Measurements from ENCODE around the gene KLF5. TPM values are rescaled to one million over a fixed set of nuclear protein-coding genes. Genes with fewer than 3 reads are reported as not detected.

The KLF5 gene
- total RNA-seq, 1 experiment from 2014 or later = 2.2 TPM

GRCh38 chr13:73082471-73082870 is 23.7 kb downstream of the KLF5 start:
- no peak overlapping the region for H4K91ac ChIP-seq (ENCODE audit: insufficient read length, low read depth, low read length)
- no peaks in the 10 kb centered on the region for H3K9me3 ChIP-seq (ENCODE audit: control insufficient read depth, low read depth, low read length)

More at GRCh38 chr13:73082471-73082870, 23.7 kb downstream of the KLF5 start:
- Histone ChIP-seq H2BK12ac (ENCODE audit: insufficient read length, low read depth, low read length) (no peak overlapping the region), H3K79me2 (ENCODE audit: insufficient read depth, low read length) (no peaks in the 10 kb centered on the region), H2AK5ac (ENCODE audit: insufficient read length, low read length) (no peak overlapping the region), H3K18ac (ENCODE audit: insufficient read length, low read depth, low read length) (no peak overlapping the region), H3K9ac (ENCODE audit: extremely low read depth, insufficient read length, low read length) (no peak overlapping the region), H3K4me1 (ENCODE audit: insufficient read depth, low read length) (no peaks in the 10 kb centered on the region), H3K23me2 (ENCODE audit: insufficient read length, low read depth, low read length, poor library complexity, severe bottlenecking) (no peaks in the 10 kb centered on the region), H3K56ac (ENCODE audit: insufficient read length, low read depth, low read length) (no peak overlapping the region), H4K5ac (ENCODE audit: insufficient read length, low read depth, low read length) (no peak overlapping the region), H3K4me2 (ENCODE audit: insufficient read depth, insufficient read length, low read length) (no peak overlapping the region), H3K14ac (ENCODE audit: insufficient read depth, low read length) (no peak overlapping the region), H4K8ac (replicated peaks; ENCODE audit: insufficient read length, low read depth, low read length) (no peak overlapping the region), H3K27me3 (ENCODE audit: insufficient read depth, low read length) (no peaks in the 10 kb centered on the region), H3K23ac (ENCODE audit: insufficient read length, low read depth, low read length) (no peak overlapping the region), H2AFZ (ENCODE audit: low read length) (no peak overlapping the region), H3K79me1 (ENCODE audit: insufficient read depth, low read depth, low read length, poor library complexity, severe bottlenecking) (no peaks in the 10 kb centered on the region), H2BK20ac (ENCODE audit: low read depth, low read length, poor library complexity, severe bottlenecking) (no peak overlapping the region), H3K4ac (ENCODE audit: low read depth, low read length) (no peak overlapping the region), H2BK15ac (ENCODE audit: low read depth, low read length) (no peak overlapping the region), H3K27ac (ENCODE audit: insufficient read length, low read depth, low read length) (no peak overlapping the region), H2BK120ac (ENCODE audit: low read depth, low read length, poor library complexity, severe bottlenecking) (no peak overlapping the region), H4K20me1 (ENCODE audit: control insufficient read depth, insufficient read depth, insufficient read length) (no peaks in the 10 kb centered on the region), H3T11ph (ENCODE audit: low read length) (no peak overlapping the region), H2BK5ac (ENCODE audit: insufficient read length, low read length) (no peak overlapping the region)
- Mint-ChIP-seq H3K27ac (no peak overlapping the region; a peak in 1 of 7 replicates), H3K36me3 (ENCODE audit: insufficient read depth in 1 of 3, low read depth in 3 of 3) (peaks cover 0 to 5% (median 1%) of the 10 kb centered on the region in 3 experiments; a peak in 3 of 7 replicates), H3K9me3 (peaks cover 4% of the 10 kb centered on the region in 2 experiments), H3K4me1 (peaks cover 2 to 7% of the 10 kb centered on the region in 2 experiments; a peak in 3 of 4 replicates), H3K27me3 (ENCODE audit: low read depth) (peaks cover 3% of the 10 kb centered on the region; the same call in 1 of the 2 replicates), H3K4me3 (no peak overlapping the region)
- WGBS (ENCODE audit: extremely low coverage, insufficient read length, low lambda C conversion rate) = no CpG with 5 or more reads among the region's 5 CpGs
- TF ChIP-seq, protein P1, sequence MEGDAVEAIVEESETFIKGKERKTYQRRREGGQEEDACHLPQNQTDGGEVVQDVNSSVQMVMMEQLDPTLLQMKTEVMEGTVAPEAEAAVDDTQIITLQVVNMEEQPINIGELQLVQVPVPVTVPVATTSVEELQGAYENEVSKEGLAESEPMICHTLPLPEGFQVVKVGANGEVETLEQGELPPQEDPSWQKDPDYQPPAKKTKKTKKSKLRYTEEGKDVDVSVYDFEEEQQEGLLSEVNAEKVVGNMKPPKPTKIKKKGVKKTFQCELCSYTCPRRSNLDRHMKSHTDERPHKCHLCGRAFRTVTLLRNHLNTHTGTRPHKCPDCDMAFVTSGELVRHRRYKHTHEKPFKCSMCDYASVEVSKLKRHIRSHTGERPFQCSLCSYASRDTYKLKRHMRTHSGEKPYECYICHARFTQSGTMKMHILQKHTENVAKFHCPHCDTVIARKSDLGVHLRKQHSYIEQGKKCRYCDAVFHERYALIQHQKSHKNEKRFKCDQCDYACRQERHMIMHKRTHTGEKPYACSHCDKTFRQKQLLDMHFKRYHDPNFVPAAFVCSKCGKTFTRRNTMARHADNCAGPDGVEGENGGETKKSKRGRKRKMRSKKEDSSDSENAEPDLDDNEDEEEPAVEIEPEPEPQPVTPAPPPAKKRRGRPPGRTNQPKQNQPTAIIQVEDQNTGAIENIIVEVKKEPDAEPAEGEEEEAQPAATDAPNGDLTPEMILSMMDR (conservative IDR thresholded peaks at IDR 0.05) = no peak
- no peak for DNase-seq

All from H9 (cell line).